ENCODE results near the gene USP16.

The USP16 gene

GRCh38 chr21:29085106-29085752 lies 60.8 kb downstream of the USP16 start:
- H3K4me1 ChIP-seq = peaks cover 0 to 50% (median 4%) of the 10 kb centered on the region in 4 donors
- intact Hi-C loops (cut with DNase I; ENCODE audit: low total_unique reads) = loop anchor here (5.0 kb wide), 1 partner anchor 212 kb away; the partner anchor contains the start of gene BACH1

GRCh38 chr21:29091033-29091432 lies 66.6 kb downstream of the USP16 start:
- intact Hi-C loops (cut with DNase I; ENCODE audit: low total_unique reads) = loop anchor here (2.0 to 5.0 kb wide), 2 partner anchors 261 to 282 kb away; no protein-coding TSS in a partner anchor
- Histone ChIP-seq H3K27me3 (no peaks in the 10 kb centered on the region), H3K27ac (peak overlapping the region; percentile 22 to 61), H3K4me3 (no peak overlapping the region), H3K9me3 (no peaks in the 10 kb centered on the region), H3K36me3 (no peaks in the 10 kb centered on the region), H3K4me1 (peaks cover 0 to 42% (median 13%) of the 10 kb centered on the region in 4 donors)
- no peak for TF ChIP-seq CTCF (IDR thresholded peaks at IDR 0.05)
- DNase-seq = no peak

More at GRCh38 chr21:29085106-29085752, 60.8 kb downstream of the USP16 start:
- TF ChIP-seq CTCF (IDR thresholded peaks at IDR 0.05) = no peak
- Histone ChIP-seq H3K36me3 (no peaks in the 10 kb centered on the region), H3K9me3 (no peaks in the 10 kb centered on the region), H3K27ac (peak overlapping the region; percentile 20 to 52), H3K27me3 (no peaks in the 10 kb centered on the region), H3K4me3 (no peak overlapping the region)
- no peak for DNase-seq

- Histone ChIP-seq H3K9me3 (no peaks in the 10 kb centered on the region), H3K27me3 (no peaks in the 10 kb centered on the region), H3K27ac (peak overlapping the region; percentile 56 to 61), H3K4me3 (no peak overlapping the region), H3K36me3 (no peaks in the 10 kb centered on the region), H3K4me1 (peaks cover 0 to 35% (median 13%) of the 10 kb centered on the region in 4 donors)
- intact Hi-C loops (cut with DNase I; ENCODE audit: low total_unique reads) = loop anchor here (5.0 kb wide), 1 partner anchor 260 kb away; no protein-coding TSS in a partner anchor
- no peak for DNase-seq
- no peak for TF ChIP-seq CTCF (IDR thresholded peaks at IDR 0.05)
Measured at GRCh38 chr21:29092102-29092959, 67.9 kb downstream of the USP16 start.

GRCh38 chr21:29096218-29097015 lies 71.9 kb downstream of the USP16 start:
- Histone ChIP-seq H3K9me3 (no peaks in the 10 kb centered on the region), H3K27ac (no peak overlapping the region), H3K4me1 (peaks cover 0 to 16% (median 11%) of the 10 kb centered on the region in 4 donors), H3K36me3 (no peaks in the 10 kb centered on the region), H3K4me3 (no peak overlapping the region), H3K27me3 (no peaks in the 10 kb centered on the region)
- TF ChIP-seq CTCF (IDR thresholded peaks at IDR 0.05) = no peak
- no peak for DNase-seq
- intact Hi-C loops (cut with DNase I; ENCODE audit: low total_unique reads) = no loop called here

GRCh38 chr21:29098156-29098555 lies 73.7 kb downstream of the USP16 start:
- no peak overlapping the region for H3K4me3 ChIP-seq
- intact Hi-C loops (cut with DNase I; ENCODE audit: low total_unique reads) = no loop called here
- TF ChIP-seq CTCF (IDR thresholded peaks at IDR 0.05) = no peak

More at GRCh38 chr21:29098156-29098555, 73.7 kb downstream of the USP16 start:
- H3K27me3 ChIP-seq = no peaks in the 10 kb centered on the region
- H3K9me3 ChIP-seq = no peaks in the 10 kb centered on the region
- no peaks in the 10 kb centered on the region for H3K36me3 ChIP-seq
- H3K27ac ChIP-seq = no peak overlapping the region
- H3K4me1 ChIP-seq = no peaks in the 10 kb centered on the region
- DNase-seq = no peak

All from tibial artery (tissue), 4 donors.